Keratinocyte (primary cell): ENCODE results near the gene TMEM61. TPM values are rescaled to one million over a fixed set of nuclear protein-coding genes. Genes with fewer than 3 reads are reported as not detected.

ENCODE experiments used
- DNase-seq: peaks from one replicate; pipeline ENCODE4 v3.0.0-alpha.2; 2011; ENCODE audit warnings: low read depth, missing footprints, low spot score
- FAIRE-seq: peaks from 2 replicates; lab custom pipeline; 2011; peaks lifted over from hg19 to GRCh38; lab: Jason Lieb, UNC
- H2AFZ ChIP-seq: 2 replicates; pipeline ENCODE4 v1.6.0; 2012; ENCODE audit warnings: low read length, control low read depth, inconsistent platforms; ENCODE audit not compliant: control insufficient read depth
- H3K27ac ChIP-seq: 2 replicates; pipeline ENCODE4 v1.5.1; 2011; ENCODE audit warnings: low read length; ENCODE audit not compliant: control insufficient read depth, insufficient read depth
- H3K27me3 ChIP-seq: 3 replicates; pipeline ENCODE4 v1.6.0; 2011; ENCODE audit warnings: low read length; ENCODE audit not compliant: control insufficient read depth, insufficient read depth; ENCODE audit errors: extremely low read depth
- H3K36me3 ChIP-seq, 2 experiments: 2 replicates in 1 of 2; 3 replicates in 1 of 2; pipeline ENCODE4 v1.5.1; 2011; ENCODE audit warnings: low read length in 2 of 2, mild to moderate bottlenecking in 1 of 2; ENCODE audit not compliant: control insufficient read depth in 2 of 2, insufficient read depth in 2 of 2; ENCODE audit errors: extremely low read depth in 1 of 2
- H3K4me1 ChIP-seq: 3 replicates; pipeline ENCODE4 v1.5.1; 2011; ENCODE audit warnings: low read length; ENCODE audit not compliant: control insufficient read depth, insufficient read depth; ENCODE audit errors: extremely low read depth
- H3K4me2 ChIP-seq: 3 replicates; pipeline ENCODE4 v1.6.0; 2011; ENCODE audit warnings: low read depth, low read length; ENCODE audit not compliant: control insufficient read depth, insufficient read depth; ENCODE audit errors: extremely low read depth
- H3K4me3 ChIP-seq, 3 experiments: fragments of 200-600 bp in 1 of 3; sonication (generic) in 1 of 3; 2 replicates in 2 of 3; 3 replicates in 1 of 3; pipeline ENCODE4 v1.5.1; 2011 to 2016; ENCODE audit warnings: low read length in 3 of 3, mild to moderate bottlenecking in 3 of 3, control low read depth in 2 of 3, inconsistent platforms in 1 of 3, low read depth in 1 of 3, mixed read lengths in 1 of 3, mixed run types in 1 of 3, moderate library complexity in 1 of 3; ENCODE audit not compliant: control insufficient read depth in 2 of 3, insufficient read depth in 2 of 3; ENCODE audit errors: extremely low read depth in 1 of 3
- H3K79me2 ChIP-seq: 2 replicates; pipeline ENCODE4 v1.6.0; 2012; ENCODE audit warnings: low read length; ENCODE audit not compliant: control insufficient read depth, insufficient read depth
- H3K9ac ChIP-seq: 3 replicates; pipeline ENCODE4 v1.6.0; 2011; ENCODE audit warnings: low read length; ENCODE audit not compliant: control insufficient read depth, insufficient read depth; ENCODE audit errors: extremely low read depth
- H3K9me1 ChIP-seq: 3 replicates; pipeline ENCODE4 v1.6.0; 2011; ENCODE audit warnings: low read length; ENCODE audit not compliant: control insufficient read depth, insufficient read depth; ENCODE audit errors: extremely low read depth
- H3K9me3 ChIP-seq: 2 replicates; pipeline ENCODE4 v1.5.1; 2012; ENCODE audit warnings: low read depth, low read length; ENCODE audit not compliant: control insufficient read depth
- H4K20me1 ChIP-seq: 3 replicates; pipeline ENCODE4 v1.6.0; 2011; ENCODE audit warnings: low read length; ENCODE audit not compliant: control insufficient read depth, insufficient read depth; ENCODE audit errors: extremely low read depth
- EZH2 ChIP-seq: IDR thresholded peaks from one replicate; pipeline ENCODE4 v1.6.1; 2012; ENCODE audit warnings: inconsistent platforms, mild to moderate bottlenecking, low read length, moderate library complexity
- dilution Hi-C: fragments of 300-500 bp; cut with MboI; formaldehyde crosslinking; loops from one replicate; pipeline ENCODE4 v1.7.0; 2020; ENCODE audit warnings: low sequenced_read_pairs; ENCODE audit not compliant: extremely low pct_ligation_motif_present
- polyA plus RNA-seq, 5 experiments: library from polyadenylated mRNA; depleted of rRNA in 3 of 5; stranded (reverse) in 3 of 5; stranded (forward) in 1 of 5; unstranded in 1 of 5; fragments of >200 nt; gene quantifications; 1 replicate in 1 of 5; 2 replicates in 3 of 5; 3 replicates in 1 of 5; pipeline versions ENCODE4 v1.2.1 to v1.2.3, GENCODE V29; 2011 to 2012; ENCODE audit warnings: missing spikeins in 2 of 5, low read depth in 1 of 5, low replicate concordance in 1 of 5
- TF ChIP-seq, protein P1 (sequence below), 3 experiments: IDR thresholded peaks in 1 of 3; conservative IDR thresholded peaks in 1 of 3; optimal IDR thresholded peaks in 1 of 3; 2 replicates in 2 of 3; 3 replicates in 1 of 3; pipeline versions ENCODE3 to v1.5.1; 2011; ENCODE audit warnings: low read length in 3 of 3, mild to moderate bottlenecking in 3 of 3, moderate library complexity in 2 of 3, control low read depth in 1 of 3, inconsistent platforms in 1 of 3; ENCODE audit not compliant: insufficient read depth in 2 of 3; ENCODE audit errors: extremely low read depth in 1 of 3

Gene TMEM61
- polyA plus RNA-seq, 1 donor (not counting 4 experiments of a cell fraction or from before 2014, with no cell fraction given): 1.0 TPM

DNA sequence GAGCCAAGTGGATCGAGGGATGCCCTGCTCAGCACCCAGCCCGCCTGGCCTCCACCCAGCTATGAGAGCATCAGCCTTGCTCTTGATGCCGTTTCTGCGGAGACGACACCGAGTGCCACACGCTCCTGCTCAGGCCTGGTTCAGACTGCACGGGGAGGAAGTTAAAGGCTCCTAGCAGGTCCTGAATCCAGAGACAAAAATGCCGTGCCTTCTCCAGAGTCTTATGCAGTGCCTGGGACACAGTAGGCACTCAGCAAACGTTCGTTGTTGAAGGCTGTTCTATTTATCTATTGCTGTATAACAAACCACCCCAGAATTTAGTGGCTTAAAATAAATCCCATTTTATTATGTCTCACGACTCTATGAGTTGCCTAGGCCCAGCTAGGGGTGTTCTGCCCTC lies 11.5 kb downstream of the TMEM61 start:
- no peak overlapping the region for H3K4me3 ChIP-seq
- dilution Hi-C loops: no loop called here
- no peaks in the 10 kb centered on the region for H3K9me3 ChIP-seq
- DNase-seq (no peak), FAIRE-seq (no peak)
- no peak overlapping the region for H3K4me2 ChIP-seq
- H3K36me3 ChIP-seq: no peaks in the 10 kb centered on the region
- no peaks in the 10 kb centered on the region for H3K9me1 ChIP-seq
- H3K4me1 ChIP-seq: no peaks in the 10 kb centered on the region
- no peaks in the 10 kb centered on the region for H4K20me1 ChIP-seq
- H3K27ac ChIP-seq: no peak overlapping the region
- no peaks in the 10 kb centered on the region for H3K79me2 ChIP-seq
- no peak overlapping the region for H3K9ac ChIP-seq
- peaks cover 3% of the 10 kb centered on the region for H3K27me3 ChIP-seq
- no peak overlapping the region for H2AFZ ChIP-seq
- TF ChIP-seq, protein P1, sequence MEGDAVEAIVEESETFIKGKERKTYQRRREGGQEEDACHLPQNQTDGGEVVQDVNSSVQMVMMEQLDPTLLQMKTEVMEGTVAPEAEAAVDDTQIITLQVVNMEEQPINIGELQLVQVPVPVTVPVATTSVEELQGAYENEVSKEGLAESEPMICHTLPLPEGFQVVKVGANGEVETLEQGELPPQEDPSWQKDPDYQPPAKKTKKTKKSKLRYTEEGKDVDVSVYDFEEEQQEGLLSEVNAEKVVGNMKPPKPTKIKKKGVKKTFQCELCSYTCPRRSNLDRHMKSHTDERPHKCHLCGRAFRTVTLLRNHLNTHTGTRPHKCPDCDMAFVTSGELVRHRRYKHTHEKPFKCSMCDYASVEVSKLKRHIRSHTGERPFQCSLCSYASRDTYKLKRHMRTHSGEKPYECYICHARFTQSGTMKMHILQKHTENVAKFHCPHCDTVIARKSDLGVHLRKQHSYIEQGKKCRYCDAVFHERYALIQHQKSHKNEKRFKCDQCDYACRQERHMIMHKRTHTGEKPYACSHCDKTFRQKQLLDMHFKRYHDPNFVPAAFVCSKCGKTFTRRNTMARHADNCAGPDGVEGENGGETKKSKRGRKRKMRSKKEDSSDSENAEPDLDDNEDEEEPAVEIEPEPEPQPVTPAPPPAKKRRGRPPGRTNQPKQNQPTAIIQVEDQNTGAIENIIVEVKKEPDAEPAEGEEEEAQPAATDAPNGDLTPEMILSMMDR (optimal IDR thresholded peaks at IDR 0.05 in 1 of 3, IDR thresholded peaks at IDR 0.05 in 1 of 3, conservative IDR thresholded peaks at IDR 0.05 in 1 of 3; ENCODE audit: extremely low read depth in 1 of 3, insufficient read depth in 2 of 3, low read length in 3 of 3): no peak
- no peak for TF ChIP-seq EZH2

DNA sequence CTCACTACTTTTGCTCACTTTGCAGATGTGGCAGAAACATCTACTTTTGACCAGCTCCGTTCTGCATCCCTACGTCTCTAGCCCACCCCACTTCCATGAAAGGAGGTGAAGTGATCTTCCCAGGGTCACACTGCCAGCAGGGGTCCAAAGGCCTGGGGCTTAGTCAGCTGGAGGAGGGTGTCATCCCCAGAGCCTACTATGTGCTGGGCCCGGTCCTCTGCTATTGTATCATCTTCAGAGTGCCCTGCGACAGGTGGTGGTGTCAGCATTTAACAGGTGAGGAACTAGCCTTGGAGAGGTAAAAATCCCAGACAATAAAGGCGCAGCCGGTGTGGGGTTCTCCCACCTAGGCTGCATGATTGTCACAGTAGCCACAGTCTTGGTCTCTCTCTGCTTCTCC lies 12.7 kb downstream of the TMEM61 start:
- DNase-seq (no peak), FAIRE-seq (no peak)
- Histone ChIP-seq H3K9me3 (no peaks in the 10 kb centered on the region), H3K36me3 (no peaks in the 10 kb centered on the region), H3K9me1 (no peaks in the 10 kb centered on the region), H3K4me3 (no peak overlapping the region), H3K4me2 (no peak overlapping the region), H3K79me2 (no peaks in the 10 kb centered on the region), H4K20me1 (no peaks in the 10 kb centered on the region), H3K9ac (no peak overlapping the region), H3K4me1 (no peaks in the 10 kb centered on the region), H3K27ac (no peak overlapping the region), H2AFZ (no peak overlapping the region), H3K27me3 (peaks cover 11% of the 10 kb centered on the region)
- TF ChIP-seq, protein P1 (optimal IDR thresholded peaks at IDR 0.05 in 1 of 3, IDR thresholded peaks at IDR 0.05 in 1 of 3, conservative IDR thresholded peaks at IDR 0.05 in 1 of 3; ENCODE audit: extremely low read depth in 1 of 3, insufficient read depth in 2 of 3, low read length in 3 of 3): no peak
- no peak for TF ChIP-seq EZH2
- dilution Hi-C loops: no loop called here
